Stimulated activated CD8-positive, alpha-beta memory T cell treated with anti-CD3 and anti-CD28 coated beads, Interleukin-7, amount 100 ng/mL, for 4 hours (primary cell): ENCODE results near the gene P4HA2.

Experiments
- DNase-seq, 2 donors: peaks; one replicate each; pipeline ENCODE4 v3.0.0-alpha.2; 2020; ENCODE audit warnings: low read depth in 2 of 2

P4HA2 gene

DNA sequence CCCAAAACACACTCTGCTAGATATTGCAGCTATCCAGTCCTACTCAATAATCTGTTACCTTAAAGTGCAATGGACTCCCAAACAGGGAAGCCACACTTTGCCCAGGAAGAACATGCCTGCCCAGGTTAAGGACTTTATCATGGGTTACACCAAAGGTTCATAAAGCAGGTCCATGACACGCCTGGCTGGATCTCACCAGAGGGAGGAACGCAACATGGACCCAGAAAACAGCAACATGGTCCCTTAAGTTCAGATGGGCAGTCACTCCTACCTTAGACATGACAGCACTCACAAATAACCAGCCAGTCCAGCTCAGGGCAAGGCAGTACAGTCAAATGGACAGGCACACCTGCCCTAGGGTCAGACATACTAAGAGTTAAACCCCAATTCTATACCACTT lies 3.8 kb downstream of the P4HA2 start:
- no peak for DNase-seq

DNA sequence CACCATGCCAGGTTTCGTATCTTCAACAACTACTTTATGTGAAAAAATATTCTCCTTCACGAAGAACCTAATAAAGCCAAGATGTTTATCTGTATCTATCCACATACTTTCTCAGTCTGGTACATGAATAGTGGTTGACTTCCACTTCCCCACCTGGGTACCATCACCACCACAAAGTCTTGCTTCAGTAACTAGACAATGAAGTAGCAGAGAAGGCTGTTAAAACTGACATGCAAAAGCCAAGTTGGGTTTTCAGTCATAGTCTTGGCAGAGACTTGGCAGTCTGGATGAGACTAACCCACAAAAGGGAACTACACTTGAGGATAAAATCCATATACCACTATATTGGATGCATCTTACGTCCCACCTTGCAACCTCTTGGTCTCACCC lies 5.0 kb downstream of the P4HA2 start:
- DNase-seq: no peak

DNA sequence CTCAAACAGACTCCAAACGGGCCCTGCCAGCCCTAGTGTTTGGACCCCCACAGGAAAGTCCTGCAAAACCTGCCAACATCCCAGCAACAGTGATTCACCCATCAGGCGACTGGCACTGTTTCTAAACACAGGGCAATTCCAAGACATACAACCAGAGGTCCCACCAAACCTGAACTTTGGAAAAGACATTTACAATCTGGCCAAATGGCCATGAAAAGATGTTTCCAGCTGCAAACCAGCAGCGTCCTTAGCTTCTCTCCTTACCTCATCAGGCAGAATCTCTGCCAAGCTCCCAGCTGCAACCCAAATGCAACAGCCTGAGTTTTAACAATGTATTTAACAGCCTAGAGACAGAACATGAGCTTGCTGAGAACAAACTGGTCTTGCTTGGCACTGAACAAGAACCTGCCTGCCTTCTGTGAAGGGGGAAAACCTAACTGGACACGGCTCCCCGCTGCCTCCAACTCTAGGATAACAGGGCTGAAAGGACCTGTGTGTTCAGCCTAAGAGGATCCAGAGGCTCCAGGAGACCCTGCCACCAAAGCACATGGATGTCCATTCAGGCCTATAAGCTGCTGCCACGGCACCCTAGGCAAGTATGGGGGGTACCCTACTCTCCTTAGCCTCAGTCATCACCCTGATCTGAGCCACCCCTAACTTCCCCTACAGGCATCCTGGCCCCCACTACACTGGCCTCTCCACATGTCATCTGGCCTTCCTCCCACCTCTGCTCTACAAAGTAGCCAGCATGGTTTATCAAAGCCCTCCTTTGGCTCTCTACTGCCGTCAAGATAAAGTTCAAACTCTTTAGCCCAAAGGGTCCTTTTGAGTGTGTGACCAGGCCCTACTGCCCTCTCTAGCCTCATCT lies 5.6 kb downstream of the P4HA2 start:
- no peak for DNase-seq

DNA sequence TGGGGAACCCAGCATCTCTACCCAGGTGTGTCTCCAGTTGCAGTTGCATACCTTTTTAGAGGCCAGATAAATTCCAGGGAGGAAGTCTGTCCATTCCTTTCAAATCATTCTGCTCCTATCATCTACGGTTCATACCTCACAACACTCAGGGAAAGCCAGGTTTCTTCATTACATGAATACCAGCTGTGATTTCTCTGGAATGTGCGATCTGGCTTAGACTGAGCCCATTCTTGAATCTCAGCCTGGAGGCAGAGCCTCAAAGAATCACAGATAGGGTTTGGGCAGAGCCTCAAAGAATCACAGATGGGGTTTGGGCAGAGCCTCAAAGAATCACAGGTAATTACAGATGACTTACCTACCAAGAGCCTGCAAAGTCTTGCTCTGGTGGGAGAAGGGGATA lies 7.2 kb downstream of the P4HA2 start:
- DNase-seq: no peak

DNA sequence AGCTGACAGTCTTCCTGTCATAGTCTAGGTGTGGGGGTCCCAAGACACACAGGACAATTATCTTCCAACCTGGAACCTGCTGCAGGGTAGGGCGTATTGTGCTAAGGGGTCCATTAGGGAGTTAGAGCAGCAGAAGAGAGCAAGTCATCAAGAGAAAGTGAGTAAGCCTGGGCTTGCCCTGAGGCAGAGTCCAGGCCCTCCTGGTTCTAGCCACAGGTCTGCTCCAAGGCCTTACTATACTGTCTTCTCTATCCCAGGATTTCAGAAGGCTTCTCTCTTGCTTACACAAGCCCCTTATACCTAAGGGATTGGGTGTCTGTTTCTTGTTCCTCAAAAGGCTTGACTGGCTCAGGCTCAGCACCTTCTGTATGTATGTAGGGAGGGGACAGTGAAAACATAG lies 7.7 kb downstream of the P4HA2 start:
- no peak for DNase-seq

DNA sequence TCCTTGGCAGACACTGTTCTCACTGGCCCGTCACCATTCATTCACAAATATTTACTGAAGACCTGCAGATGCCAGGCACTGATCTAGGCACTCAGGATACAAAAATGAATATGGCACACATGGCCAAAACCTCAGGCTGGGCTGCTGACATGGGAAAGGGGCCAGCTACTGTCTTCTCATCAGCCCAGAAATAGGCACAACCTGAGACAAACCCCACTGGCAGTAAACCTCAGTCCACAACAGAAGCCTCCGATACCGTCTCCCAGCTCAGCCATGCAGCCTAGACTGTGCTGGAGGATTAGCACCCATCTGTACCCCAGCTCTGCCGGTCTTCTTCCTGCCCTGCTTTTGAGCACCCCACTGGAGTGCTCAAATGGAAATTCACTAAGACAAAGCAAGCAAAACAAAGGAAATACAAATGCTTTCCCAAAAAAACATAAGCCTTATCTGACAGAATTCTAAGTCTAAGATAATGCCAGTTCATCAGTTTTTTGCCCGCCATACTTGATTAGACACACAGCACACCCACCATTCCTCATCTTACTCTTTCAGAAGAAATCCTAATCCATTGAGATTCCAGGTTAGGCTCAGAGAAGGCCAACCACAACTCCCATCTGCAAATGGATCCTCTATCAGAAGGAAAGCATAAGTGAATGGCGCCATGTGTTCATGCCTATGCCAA lies 8.2 kb downstream of the P4HA2 start:
- no peak for DNase-seq

DNA sequence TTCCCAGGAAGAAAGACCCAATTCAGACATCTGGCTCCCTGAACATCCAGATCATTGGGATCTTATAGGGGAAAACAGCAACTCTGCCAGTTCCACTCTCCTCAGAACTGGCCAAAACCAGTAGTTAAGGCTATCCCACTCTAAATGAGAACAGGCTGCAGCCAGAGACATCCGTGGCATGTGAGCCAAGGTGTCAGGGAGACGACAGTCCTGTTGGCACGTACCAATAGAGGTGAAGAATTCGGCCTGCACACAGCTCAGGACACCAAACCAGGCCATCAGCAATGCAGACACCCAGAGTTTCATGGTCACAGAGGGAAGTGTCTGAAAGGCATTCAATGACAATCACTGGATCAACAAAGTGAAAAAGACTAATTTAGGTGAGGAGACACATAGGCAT lies 9.3 kb downstream of the P4HA2 start:
- DNase-seq: no peak

DNA sequence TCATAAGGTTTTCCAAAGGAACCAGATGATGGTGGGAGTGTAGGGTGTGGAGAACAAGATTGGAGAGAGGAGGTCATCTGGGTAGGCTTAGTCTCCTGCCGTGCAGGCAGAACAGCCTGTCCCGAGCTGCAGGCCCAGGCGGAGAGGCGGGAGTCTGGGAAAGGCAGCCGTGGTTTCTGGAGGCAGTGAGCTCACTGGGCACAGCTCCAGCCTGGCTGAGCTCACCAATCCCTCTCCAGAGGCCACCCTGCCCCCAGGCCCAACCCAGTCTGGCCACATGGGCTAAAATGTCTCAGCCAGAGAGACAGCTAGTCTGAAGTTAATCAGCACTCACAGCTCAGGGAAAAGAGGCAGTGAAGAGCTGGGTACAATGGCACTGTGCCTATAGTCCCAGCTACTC lies 12.3 kb downstream of the P4HA2 start:
- no peak for DNase-seq

DNA sequence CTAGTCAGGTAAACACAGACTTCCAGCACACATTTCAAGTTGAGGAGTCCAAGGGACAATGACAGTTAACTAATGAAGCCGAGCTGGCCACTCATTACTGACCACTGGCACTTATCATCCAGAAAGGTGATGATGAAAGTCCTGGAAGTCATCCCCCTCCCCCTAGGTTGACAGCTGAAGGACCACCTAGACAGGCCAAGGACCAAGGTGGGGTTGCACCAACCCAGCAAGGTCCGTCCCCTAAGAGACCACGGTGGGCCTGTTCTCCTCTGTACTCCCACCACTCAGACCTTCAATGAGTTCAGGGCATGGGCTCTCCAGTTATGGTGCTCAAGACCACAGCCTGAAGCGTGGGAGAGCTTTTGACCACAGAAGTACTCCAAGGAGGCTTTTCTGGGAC lies 13.2 kb downstream of the P4HA2 start:
- DNase-seq: no peak

DNA sequence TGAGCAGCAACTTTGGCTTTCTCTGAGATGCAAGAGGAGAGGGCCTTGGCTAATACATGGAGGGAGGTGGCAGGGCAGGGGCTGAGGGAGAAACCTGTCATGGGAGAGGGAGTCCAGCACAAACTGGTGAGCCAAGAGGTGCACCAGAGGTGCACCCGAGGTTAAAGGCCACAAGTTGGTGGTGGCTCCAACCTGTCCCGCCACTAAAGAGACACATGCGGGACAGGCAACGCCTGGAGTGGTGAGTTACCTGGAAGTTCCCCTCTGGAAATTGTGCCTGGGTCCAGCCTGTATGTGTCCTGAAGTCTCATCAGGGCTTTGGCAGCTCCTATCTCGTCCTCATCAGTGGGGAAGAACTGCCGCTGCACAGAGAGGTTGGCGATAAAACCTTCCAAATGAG lies 14.0 kb downstream of the P4HA2 start:
- DNase-seq: no peak

DNA sequence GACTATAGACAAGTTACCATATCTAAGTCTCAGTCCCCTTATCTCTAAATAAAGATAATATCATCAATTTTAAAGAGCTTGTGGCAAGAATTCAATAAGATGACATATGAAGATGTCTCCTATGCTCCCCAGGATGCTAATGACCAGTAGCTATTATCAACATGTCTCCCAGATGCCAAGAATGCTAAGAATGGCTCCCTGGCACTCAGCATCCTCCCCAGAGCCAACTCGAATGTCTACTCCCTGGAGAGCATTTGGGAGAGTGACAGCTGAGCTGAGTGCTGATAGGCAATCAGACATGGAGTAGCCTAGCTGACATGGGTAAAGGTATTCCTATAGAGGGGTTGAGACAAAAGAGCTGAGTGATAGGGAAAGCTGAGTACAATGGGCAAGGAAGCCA lies 15.9 kb downstream of the P4HA2 start:
- no peak for DNase-seq

DNA sequence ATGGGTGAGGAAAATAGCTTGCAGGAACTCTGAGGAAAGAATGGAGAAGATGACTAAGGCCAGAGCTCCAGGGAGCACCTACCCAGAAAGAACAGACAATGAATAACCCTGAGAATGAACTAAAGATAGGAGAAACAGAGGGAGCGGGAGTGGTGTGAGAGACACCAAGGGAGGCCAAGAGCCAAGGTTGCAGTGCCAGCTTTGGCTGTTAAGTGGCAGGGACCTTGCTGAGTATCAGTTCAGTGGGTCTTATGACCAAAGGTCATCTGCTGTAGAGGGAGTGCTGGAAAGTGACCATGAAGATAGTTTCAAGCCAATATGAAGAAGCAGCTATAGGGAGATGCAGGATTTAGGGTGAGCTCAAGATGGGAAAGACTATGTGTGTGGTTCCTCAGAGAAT lies 16.7 kb downstream of the P4HA2 start:
- no peak for DNase-seq

DNA sequence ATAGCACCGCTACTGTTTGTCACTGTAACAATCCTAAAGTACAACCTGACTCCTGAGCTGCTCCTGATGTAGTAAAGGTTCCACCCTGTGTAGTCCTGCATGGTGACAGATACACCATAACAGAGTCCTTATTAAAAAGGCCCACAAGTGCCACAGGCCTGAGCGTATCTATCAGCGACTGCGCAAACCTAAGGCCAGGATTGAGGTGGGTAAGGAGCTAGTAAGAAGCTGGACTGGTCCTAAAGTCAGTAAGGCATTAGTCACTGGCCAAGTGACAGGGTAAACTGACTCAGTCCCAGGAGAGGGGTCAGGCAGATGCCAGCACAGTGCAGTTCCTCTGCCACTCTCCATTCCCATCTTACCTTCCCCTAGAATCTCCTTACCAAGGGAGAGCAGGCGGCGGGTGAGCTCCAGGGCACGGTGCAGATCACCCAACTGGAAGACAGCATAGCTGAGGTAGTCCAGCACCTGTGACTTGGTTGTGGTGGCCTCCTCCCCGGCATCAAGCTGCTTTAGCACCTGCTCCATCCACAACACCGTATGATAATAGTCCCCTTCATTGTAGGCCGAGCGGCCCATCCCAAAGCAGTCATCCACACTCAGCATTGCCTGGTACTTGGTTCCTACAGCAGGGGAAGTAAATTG lies 17.6 kb downstream of the P4HA2 start:
- no peak for DNase-seq

DNA sequence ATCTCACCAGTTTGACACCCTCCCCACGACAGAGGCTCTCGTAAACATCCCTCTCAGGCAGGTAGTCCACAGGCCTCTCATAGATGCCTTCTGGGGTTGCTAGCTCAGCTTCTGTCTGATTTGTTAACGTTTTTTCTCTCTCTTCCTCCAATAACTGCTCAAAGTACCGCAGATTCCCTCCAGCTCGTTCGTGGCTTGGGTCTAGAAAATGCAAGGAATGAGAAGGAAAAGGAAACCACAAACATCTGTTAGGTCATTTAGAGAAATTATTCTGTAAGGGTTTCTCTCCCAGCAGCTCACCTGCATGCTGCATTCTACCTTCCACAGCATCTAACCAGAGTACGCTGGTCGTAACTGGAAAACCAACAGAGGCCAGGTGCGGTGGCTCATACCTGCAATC lies 18.5 kb downstream of the P4HA2 start:
- DNase-seq: no peak

DNA sequence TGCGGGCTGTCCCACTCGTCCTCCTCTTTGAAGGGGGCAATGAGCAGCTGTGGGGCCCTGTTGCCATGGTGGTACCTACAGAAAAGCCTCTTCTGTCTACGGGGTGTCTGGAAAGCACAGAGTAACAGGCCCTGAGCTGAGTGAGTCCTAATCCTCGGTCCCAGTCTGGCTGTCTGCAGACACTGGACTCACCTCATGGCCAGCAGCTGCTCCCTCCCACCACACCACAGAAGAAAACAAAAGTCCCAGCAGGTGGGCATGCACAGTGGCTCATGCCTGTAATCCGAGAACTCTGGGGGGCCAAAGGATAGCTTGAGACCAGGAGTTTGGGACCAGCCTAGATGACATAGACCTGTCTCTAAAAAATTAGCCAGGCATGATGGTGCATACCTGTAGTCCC lies 19.9 kb downstream of the P4HA2 start:
- DNase-seq: no peak

DNA sequence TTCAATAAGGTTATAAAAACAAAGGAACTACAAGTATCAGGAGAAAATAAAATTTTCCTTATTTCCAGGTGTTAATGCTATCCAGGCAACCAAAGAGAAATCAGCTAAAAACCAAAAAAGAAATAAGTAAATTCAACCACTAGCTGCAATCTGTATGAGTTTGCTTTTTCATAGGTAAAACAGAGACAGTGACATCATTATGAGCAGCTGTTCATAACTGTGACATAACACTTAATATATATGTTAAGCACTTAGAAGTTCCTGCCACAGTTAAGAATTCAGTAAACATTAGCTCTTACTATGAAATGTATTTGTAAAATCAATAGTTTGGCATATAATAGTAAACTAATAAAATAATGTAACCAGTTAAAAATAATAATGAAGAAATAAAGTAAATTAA lies 20.9 kb downstream of the P4HA2 start:
- no peak for DNase-seq

DNA sequence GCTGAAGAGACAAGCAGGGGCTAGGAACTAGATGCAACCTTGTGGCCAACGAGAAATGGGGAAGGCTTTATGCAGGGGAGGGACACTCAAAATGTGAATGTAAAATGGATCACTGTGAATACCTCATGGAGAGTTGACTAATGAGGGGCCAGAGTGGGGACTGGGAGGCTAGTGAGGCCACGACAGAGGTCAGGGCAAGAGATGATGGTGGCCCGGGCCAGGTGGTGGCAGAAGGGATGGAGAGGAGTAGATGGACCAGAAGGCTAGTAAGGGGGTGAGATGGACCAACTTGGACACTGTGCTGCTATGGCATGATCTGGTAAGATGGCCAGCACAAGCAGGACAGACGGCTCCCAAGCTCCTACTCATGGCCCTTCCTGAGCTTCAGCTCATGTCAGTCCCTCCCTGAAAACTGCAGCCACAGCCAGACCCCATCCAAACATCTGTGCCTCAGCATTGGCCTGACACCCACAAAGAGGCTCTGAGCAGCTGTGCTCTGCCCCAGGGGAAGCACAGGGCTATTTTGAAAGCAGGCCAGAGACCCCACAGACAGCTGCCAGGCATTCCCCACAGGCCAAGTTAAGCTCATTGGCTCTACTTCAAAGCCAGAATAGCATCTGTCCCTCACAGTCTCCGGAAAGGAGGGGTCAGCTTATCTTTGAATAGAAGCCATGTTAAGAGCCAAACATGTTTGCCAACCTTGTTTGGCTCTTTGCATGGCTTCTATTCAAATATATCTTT lies 22.1 kb downstream of the P4HA2 start:
- no peak for DNase-seq

DNA sequence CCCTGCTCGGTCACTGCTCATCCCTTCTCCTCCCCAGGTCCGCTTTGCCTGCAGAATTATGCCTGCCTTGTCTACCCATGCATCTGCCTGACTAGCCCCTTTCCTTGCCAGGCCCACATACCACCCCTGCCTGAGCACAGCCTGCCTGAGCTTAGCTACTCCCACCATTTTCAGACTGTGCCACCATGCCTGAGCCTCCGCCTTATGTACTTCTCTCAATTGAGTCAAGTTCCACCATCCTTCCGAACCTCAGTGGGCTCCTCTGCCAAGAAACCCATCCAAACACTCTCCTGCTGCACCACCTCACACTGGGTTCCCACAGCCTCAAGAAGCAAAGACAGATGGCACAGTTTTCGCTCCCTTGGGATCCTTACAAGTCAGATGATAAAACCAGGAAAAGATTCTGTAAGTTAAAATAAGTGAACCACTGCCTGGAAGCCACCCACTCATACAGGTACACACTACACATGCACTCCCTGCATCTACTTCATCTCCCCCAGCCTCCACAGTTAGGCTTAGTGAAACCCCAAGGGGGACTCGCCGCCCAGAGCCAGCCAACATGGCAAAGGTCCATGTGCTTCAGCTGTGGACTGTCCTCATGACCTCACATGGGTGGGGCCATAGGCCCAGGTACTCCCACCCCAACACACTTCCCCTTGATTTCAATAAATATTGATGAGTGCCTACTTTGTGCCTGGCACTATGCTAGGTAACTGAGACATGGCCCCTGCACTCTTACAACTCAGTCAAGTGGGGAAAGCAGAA lies 23.1 kb downstream of the P4HA2 start:
- no peak for DNase-seq

DNA sequence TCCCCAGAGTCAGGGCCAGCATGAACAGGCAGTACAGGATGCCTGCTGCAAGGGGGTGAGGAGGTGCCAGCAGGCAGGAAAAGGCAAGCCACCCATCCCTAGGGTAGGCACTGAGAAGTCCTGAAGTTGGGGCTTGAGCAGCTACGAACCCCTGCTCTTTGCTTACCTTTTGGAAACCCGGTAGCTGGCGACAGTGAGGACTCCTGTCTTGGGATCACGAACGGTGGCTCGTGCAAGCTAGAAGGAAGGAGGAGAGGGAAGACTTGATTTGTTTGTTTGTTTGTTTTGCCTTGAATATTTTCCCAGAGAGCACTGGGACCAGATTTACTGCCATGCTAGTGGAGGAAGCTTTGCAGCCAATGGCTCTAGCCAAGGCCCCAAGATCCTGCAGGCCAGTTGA lies 23.7 kb downstream of the P4HA2 start:
- DNase-seq: no peak

DNA sequence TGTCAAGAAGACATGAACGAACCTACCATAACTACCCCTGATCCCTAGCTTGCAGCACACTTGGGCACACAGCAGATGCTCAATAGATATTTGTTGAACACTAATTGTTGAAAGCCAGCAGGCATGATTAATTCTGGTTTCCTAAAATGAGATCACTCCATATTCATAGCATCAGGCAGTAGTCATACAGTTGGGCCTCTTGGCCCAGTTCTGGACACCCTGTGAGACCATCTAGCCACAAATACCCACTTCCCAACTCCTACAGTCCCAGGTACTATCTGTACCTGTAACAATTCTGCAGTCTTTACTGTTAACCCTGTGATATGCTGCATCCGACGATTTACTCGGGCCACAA lies 24.2 kb downstream of the P4HA2 start:
- no peak for DNase-seq

DNA sequence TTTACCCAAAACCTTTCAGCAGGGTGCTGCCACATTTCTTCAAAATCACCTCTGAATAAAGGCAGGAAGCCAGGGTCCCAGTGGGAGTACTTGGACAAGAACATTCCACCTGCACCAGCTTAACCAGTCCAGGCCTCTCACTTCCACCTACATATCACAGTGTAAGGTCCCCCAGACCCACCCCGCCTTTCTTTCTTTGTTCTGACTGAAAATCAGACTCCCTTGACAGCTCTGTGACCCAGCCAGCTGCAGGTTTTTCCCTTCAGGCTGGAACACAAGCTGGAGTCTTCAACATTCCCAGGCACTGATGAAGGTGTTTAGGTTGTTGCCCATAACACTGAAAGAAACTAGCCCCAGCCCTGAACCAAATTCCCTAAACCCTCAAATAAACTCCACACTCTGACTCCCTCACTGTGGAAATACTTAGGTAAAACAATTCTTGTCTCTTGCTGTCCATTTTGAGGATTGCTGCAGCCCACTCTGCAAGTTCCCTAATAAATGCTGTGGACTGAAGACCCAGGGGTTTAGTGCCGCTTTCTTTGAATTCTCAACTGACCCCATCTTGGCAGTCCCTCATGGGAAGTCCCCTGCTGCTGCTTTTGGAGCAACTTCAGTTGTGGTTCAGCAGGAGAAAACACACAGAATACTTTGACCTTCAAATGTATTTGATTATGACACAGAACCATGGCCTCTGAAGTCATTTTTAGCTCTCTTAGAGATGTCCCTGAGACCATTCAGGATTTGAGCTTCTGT lies 24.8 kb downstream of the P4HA2 start:
- no peak for DNase-seq
